ENCODE results near the gene ARID1B. TPM values are rescaled to one million over a fixed set of nuclear protein-coding genes. Genes with fewer than 3 reads are reported as not detected.

The ARID1B gene
- total RNA-seq, 2 experiments from 2014 or later = 90.1 to 164 TPM

GRCh38 chr6:156794546-156795354 is 17.6 kb downstream of the ARID1B start:
- peaks cover 21% of the 10 kb centered on the region for H4K20me1 ChIP-seq (ENCODE audit: insufficient read depth, low read length)
- H2AFZ ChIP-seq (ENCODE audit: low read length) = no peak overlapping the region
- BruUV-seq (replicated peaks) = no TSS peak
- no peaks in the 10 kb centered on the region for H3K9me3 ChIP-seq (ENCODE audit: low read length)
- H3K9me2 ChIP-seq (ENCODE audit: insufficient read depth, low read length) = no peaks in the 10 kb centered on the region
- ChIA-PET POLR2A (interaction anchor here (0.7 kb wide), 2 partner anchors 10 to 96 kb away, joined by 3 to 4 read pairs; no protein-coding TSS in a partner anchor), CTCF (ENCODE audit: unreplicated experiment) (no interaction called here)
- H3K36me3 ChIP-seq (ENCODE audit: insufficient read depth, low read length) = peaks cover 51% of the 10 kb centered on the region
- H3K79me2 ChIP-seq (ENCODE audit: insufficient read depth, low read depth, low read length) = peaks cover 92% of the 10 kb centered on the region
- DNase-seq (ENCODE audit: low spot score) = no peak
- no peak overlapping the region for H3K4me2 ChIP-seq (ENCODE audit: low read length)
- no peak overlapping the region for H3K27ac ChIP-seq (ENCODE audit: low read depth, low read length, poor library complexity, severe bottlenecking)
- peaks cover 57% of the 10 kb centered on the region for H3K4me1 ChIP-seq (ENCODE audit: insufficient read depth, low read length, poor library complexity, severe bottlenecking)
- TF ChIP-seq CTCF (conservative IDR thresholded peaks at IDR 0.05; ENCODE audit: low read length) (no peak), EZH2phosphoT487 (IDR thresholded peaks at IDR 0.05; ENCODE audit: borderline replicate concordance, low read depth, low read length) (no peak)
- intact Hi-C loops (cut with micrococcal nuclease; ENCODE audit: unreplicated experiment) = no loop called here
- H3K4me3 ChIP-seq (ENCODE audit: low read depth, low read length, poor library complexity, severe bottlenecking) = no peak overlapping the region

GRCh38 chr6:156795825-156796224 is 18.6 kb downstream of the ARID1B start:
- Histone ChIP-seq H4K20me1 (ENCODE audit: insufficient read depth, low read length) (peaks cover 10% of the 10 kb centered on the region), H3K4me1 (ENCODE audit: insufficient read depth, low read length, poor library complexity, severe bottlenecking) (peaks cover 47% of the 10 kb centered on the region), H3K9me3 (ENCODE audit: low read length) (no peaks in the 10 kb centered on the region), H3K4me2 (ENCODE audit: low read length) (no peak overlapping the region), H2AFZ (ENCODE audit: low read length) (no peak overlapping the region), H3K79me2 (ENCODE audit: insufficient read depth, low read depth, low read length) (peaks cover 92% of the 10 kb centered on the region), H3K36me3 (ENCODE audit: insufficient read depth, low read length) (peaks cover 57% of the 10 kb centered on the region), H3K27ac (ENCODE audit: low read depth, low read length, poor library complexity, severe bottlenecking) (no peak overlapping the region), H3K9me2 (ENCODE audit: insufficient read depth, low read length) (no peaks in the 10 kb centered on the region), H3K4me3 (ENCODE audit: low read depth, low read length, poor library complexity, severe bottlenecking) (no peak overlapping the region)
- ChIA-PET CTCF (ENCODE audit: unreplicated experiment) (no interaction called here), POLR2A (interaction anchor here (0.5 to 1.8 kb wide), 5 partner anchors 9 to 232 kb away, joined by 3 to 5 read pairs (median 3); no protein-coding TSS in a partner anchor)
- no peak for DNase-seq (ENCODE audit: low spot score)
- BruUV-seq (replicated peaks) = no TSS peak
- TF ChIP-seq CTCF (conservative IDR thresholded peaks at IDR 0.05; ENCODE audit: low read length) (no peak), EZH2phosphoT487 (IDR thresholded peaks at IDR 0.05; ENCODE audit: borderline replicate concordance, low read depth, low read length) (no peak)
- intact Hi-C loops (cut with micrococcal nuclease; ENCODE audit: unreplicated experiment) = no loop called here

GRCh38 chr6:156796627-156797026 is 19.4 kb downstream of the ARID1B start:
- no peaks in the 10 kb centered on the region for H3K9me3 ChIP-seq (ENCODE audit: low read length)
- no peak overlapping the region for H3K4me3 ChIP-seq (ENCODE audit: low read depth, low read length, poor library complexity, severe bottlenecking)
- no peak overlapping the region for H3K4me2 ChIP-seq (ENCODE audit: low read length)
- intact Hi-C loops (cut with micrococcal nuclease; ENCODE audit: unreplicated experiment) = no loop called here
- H3K36me3 ChIP-seq (ENCODE audit: insufficient read depth, low read length) = peaks cover 57% of the 10 kb centered on the region
- no peak overlapping the region for H2AFZ ChIP-seq (ENCODE audit: low read length)
- BruUV-seq (replicated peaks) = no TSS peak
- DNase-seq (ENCODE audit: low spot score) = no peak
- peaks cover 2% of the 10 kb centered on the region for H4K20me1 ChIP-seq (ENCODE audit: insufficient read depth, low read length)
- peaks cover 41% of the 10 kb centered on the region for H3K4me1 ChIP-seq (ENCODE audit: insufficient read depth, low read length, poor library complexity, severe bottlenecking)
- H3K79me2 ChIP-seq (ENCODE audit: insufficient read depth, low read depth, low read length) = peaks cover 92% of the 10 kb centered on the region
- CTCF ChIA-PET (ENCODE audit: unreplicated experiment) = no interaction called here
- POLR2A ChIA-PET = interaction anchor here (0.5 to 1.8 kb wide), 4 partner anchors 8 to 233 kb away, joined by 3 to 5 read pairs (median 4); no protein-coding TSS in a partner anchor
- TF ChIP-seq EZH2phosphoT487 (IDR thresholded peaks at IDR 0.05; ENCODE audit: borderline replicate concordance, low read depth, low read length) (no peak), CTCF (conservative IDR thresholded peaks at IDR 0.05; ENCODE audit: low read length) (no peak)
- H3K27ac ChIP-seq (ENCODE audit: low read depth, low read length, poor library complexity, severe bottlenecking) = no peak overlapping the region
- no peaks in the 10 kb centered on the region for H3K9me2 ChIP-seq (ENCODE audit: insufficient read depth, low read length)

Measured in OCI-LY7 (cell line).